Trophoblast cell (in vitro differentiated cells and primary cell): Measurements from ENCODE around the gene TMC2.

Experiments used
- DNase-seq, 2 donors: peaks; one replicate each; pipeline ENCODE4 v3.0.0-alpha.2; 2016
- H2AFZ ChIP-seq: 2 replicates; pipeline ENCODE4 v1.6.1; 2013; ENCODE audit warnings: low read length, moderate library complexity, mild to moderate bottlenecking; ENCODE audit not compliant: insufficient read depth, poor library complexity
- H2AK5ac ChIP-seq: 2 replicates; pipeline ENCODE4 v1.6.1; 2013; ENCODE audit warnings: mild to moderate bottlenecking, low read length
- H2BK120ac ChIP-seq: 2 replicates; pipeline ENCODE4 v1.6.1; 2013; ENCODE audit warnings: low read length, mild to moderate bottlenecking, moderate library complexity; ENCODE audit not compliant: insufficient read depth, poor library complexity
- H2BK12ac ChIP-seq: 2 replicates; pipeline ENCODE4 v1.6.1; 2013; ENCODE audit warnings: mild to moderate bottlenecking, low read length, moderate library complexity
- H2BK5ac ChIP-seq: 2 replicates; pipeline ENCODE4 v1.6.1; 2013; ENCODE audit warnings: low read length, low read depth, moderate library complexity, mild to moderate bottlenecking; ENCODE audit not compliant: poor library complexity
- H3K14ac ChIP-seq: 2 replicates; pipeline ENCODE4 v1.6.1; 2013; ENCODE audit warnings: mild to moderate bottlenecking, low read length
- H3K18ac ChIP-seq: 2 replicates; pipeline ENCODE4 v1.6.1; 2013; ENCODE audit warnings: mild to moderate bottlenecking, low read length
- H3K23ac ChIP-seq: 2 replicates; pipeline ENCODE4 v1.6.1; 2013; ENCODE audit warnings: low read length
- H3K27ac ChIP-seq: 2 replicates; pipeline ENCODE4 v1.5.1; 2013; ENCODE audit warnings: low read depth, mild to moderate bottlenecking, inconsistent platforms, low read length, moderate library complexity
- H3K27me3 ChIP-seq: 2 replicates; pipeline ENCODE4 v1.6.1; 2013; ENCODE audit warnings: inconsistent platforms, mild to moderate bottlenecking, low read length, moderate library complexity; ENCODE audit not compliant: insufficient read depth
- H3K36me3 ChIP-seq, 2 experiments: 1 replicate in 1 of 2; 2 replicates in 1 of 2; pipeline ENCODE4 v1.6.1; 2013; ENCODE audit warnings: low read length in 2 of 2, mild to moderate bottlenecking in 2 of 2, moderate library complexity in 1 of 2; ENCODE audit not compliant: insufficient read depth in 2 of 2, control insufficient read depth in 1 of 2
- H3K4ac ChIP-seq: 2 replicates; pipeline ENCODE4 v1.6.1; 2013; ENCODE audit warnings: low read depth, mild to moderate bottlenecking, low read length, moderate library complexity
- H3K4me1 ChIP-seq, 2 experiments: 1 replicate in 1 of 2; 2 replicates in 1 of 2; pipeline ENCODE4 v1.6.1; 2013; ENCODE audit warnings: low read length in 2 of 2, mild to moderate bottlenecking in 2 of 2, moderate library complexity in 1 of 2; ENCODE audit not compliant: insufficient read depth in 2 of 2, control insufficient read depth in 1 of 2
- H3K4me2 ChIP-seq: 2 replicates; pipeline ENCODE4 v1.6.1; 2013; ENCODE audit warnings: inconsistent platforms, mild to moderate bottlenecking, low read length, moderate library complexity
- H3K4me3 ChIP-seq: 2 replicates; pipeline ENCODE4 v1.5.1; 2013; ENCODE audit warnings: mild to moderate bottlenecking, low read depth, low read length, inconsistent platforms
- H3K79me1 ChIP-seq: one replicate; pipeline ENCODE4 v1.6.1; 2013; ENCODE audit warnings: low read length
- H3K79me2 ChIP-seq: 2 replicates; pipeline ENCODE4 v1.6.1; 2013; ENCODE audit warnings: low read length, mild to moderate bottlenecking; ENCODE audit not compliant: control insufficient read depth, insufficient read depth, poor library complexity
- H3K9ac ChIP-seq: 2 replicates; pipeline ENCODE4 v1.6.1; 2013; ENCODE audit warnings: mild to moderate bottlenecking, low read length
- H3K9me3 ChIP-seq: 2 replicates; pipeline ENCODE4 v1.6.1; 2013; ENCODE audit warnings: low read depth, mild to moderate bottlenecking, control low read depth, inconsistent platforms, low read length; ENCODE audit not compliant: insufficient read depth
- H4K12ac ChIP-seq: 2 replicates; pipeline ENCODE4 v1.6.1; 2013; ENCODE audit warnings: low read depth, mild to moderate bottlenecking, low read length, moderate library complexity
- H4K8ac ChIP-seq: 2 replicates; pipeline ENCODE4 v1.6.1; 2013; ENCODE audit warnings: low read depth, mild to moderate bottlenecking, low read length, moderate library complexity
- H4K91ac ChIP-seq: one replicate; pipeline ENCODE4 v1.6.1; 2013; ENCODE audit warnings: low read depth, mild to moderate bottlenecking, low read length, moderate library complexity
- WGBS: extraction: QIAGEN DNeasy Blood & Tissue Kit; methylation state at CpG from one replicate; pipeline ENCODE4 v1.1.7; 2013; ENCODE audit warnings: missing lambda C conversion rate; ENCODE audit not compliant: insufficient read length, insufficient coverage; ENCODE audit errors: extremely low coverage; 5-methylcytosine and 5-hydroxymethylcytosine counted together

TMC2 gene

DNA sequence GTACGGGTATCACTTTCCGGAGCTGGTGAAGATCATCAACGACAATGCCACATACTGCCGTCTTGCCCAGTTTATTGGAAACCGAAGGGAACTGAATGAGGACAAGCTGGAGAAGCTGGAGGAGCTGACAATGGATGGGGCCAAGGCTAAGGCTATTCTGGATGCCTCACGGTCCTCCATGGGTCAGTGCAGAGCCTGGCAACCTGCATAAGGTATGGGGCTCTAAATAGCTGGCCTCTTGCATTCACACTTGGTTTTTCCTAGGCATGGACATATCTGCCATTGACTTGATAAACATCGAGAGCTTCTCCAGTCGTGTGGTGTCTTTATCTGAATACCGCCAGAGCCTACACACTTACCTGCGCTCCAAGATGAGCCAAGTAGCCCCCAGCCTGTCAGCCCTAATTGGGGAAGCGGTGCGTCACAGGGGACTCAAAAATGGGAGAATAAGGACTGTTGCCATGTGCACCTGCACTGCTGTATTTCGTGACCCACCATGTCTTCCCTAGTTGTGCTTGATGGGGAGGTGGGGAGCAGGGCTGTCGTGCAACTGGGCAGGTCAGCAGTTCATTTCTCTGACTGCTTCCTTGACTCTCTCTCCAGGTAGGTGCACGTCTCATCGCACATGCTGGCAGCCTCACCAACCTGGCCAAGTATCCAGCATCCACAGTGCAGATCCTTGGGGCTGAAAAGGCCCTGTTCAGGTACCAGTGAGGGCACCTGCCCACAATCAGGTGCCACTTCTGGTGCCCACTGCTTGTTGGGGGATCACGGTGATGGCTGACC is 119.2 kb downstream of the TMC2 start:
- H4K8ac ChIP-seq = no peak overlapping the region
- H3K4me1 ChIP-seq = peaks cover 0 to 6% of the 10 kb centered on the region in 2 experiments
- no peak overlapping the region for H3K18ac ChIP-seq
- H3K4me3 ChIP-seq = no peak overlapping the region
- H2BK12ac ChIP-seq = no peak overlapping the region
- no peak overlapping the region for H3K14ac ChIP-seq
- no peaks in the 10 kb centered on the region for H3K9me3 ChIP-seq
- H3K4me2 ChIP-seq = no peak overlapping the region
- H3K4ac ChIP-seq = no peak overlapping the region
- H4K12ac ChIP-seq = no peak overlapping the region
- H3K27ac ChIP-seq = no peak overlapping the region
- H2BK120ac ChIP-seq = no peak overlapping the region
- H3K36me3 ChIP-seq = peaks cover 58 to 67% of the 10 kb centered on the region in 2 experiments
- H3K9ac ChIP-seq = no peak overlapping the region
- no peaks in the 10 kb centered on the region for H3K27me3 ChIP-seq
- no peak overlapping the region for H2AFZ ChIP-seq
- no peak overlapping the region for H2AK5ac ChIP-seq
- no peak for DNase-seq
- H4K91ac ChIP-seq = no peak overlapping the region
- no peak overlapping the region for H3K23ac ChIP-seq
- peaks cover 12% of the 10 kb centered on the region for H3K79me1 ChIP-seq
- H3K79me2 ChIP-seq = peaks cover 18% of the 10 kb centered on the region
- no peak overlapping the region for H2BK5ac ChIP-seq
- no CpG with 5 or more reads among the region's 17 CpGs for WGBS

DNA sequence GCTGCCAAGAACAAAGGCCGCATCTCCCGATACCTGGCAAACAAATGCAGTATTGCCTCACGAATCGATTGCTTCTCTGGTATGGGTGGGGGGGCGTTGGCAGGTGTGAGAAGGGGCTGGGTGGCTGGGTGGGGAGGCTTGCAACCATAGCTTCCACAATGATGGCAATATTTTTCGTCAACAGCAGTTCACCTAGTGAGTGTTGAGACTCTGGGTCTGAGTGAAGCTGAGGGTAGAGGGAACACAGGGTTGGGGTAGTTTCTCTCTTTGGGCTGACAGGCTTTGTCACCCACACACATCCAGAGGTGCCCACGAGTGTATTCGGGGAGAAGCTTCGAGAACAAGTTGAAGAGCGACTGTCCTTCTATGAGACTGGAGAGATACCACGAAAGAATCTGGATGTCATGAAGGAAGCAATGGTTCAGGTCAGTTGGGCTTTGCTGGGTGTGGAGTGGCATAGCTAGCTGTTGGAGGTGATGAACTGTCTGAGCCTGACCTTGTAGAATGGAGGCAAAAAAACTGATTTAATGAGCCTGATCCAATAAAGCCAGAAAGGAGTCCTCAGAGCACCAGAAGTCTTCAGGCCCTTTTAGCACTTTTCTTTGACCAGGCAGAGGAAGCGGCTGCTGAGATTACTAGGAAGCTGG is 120.2 kb downstream of the TMC2 start:
- H3K4me3 ChIP-seq = no peak overlapping the region
- no peak overlapping the region for H3K9ac ChIP-seq

DNA sequence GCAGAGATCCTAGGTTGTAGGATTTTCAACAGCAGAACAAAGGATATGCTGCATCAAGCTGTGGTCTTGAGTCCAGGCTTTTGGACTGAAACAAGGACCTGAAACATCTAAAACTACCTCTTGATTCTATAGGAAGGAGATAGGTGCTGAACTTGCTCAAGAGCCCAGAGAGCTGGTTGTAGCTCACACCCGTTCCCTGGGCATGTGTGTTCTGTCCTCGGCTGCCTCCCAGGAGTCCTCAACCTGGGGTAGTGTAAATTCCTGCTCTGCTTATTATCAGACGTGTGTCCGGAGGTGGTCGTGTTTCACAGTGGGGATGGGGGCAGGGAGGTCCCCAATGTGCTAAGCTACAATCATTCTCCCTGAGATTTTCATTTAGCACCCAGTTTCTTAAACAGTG is 120.9 kb downstream of the TMC2 start:
- Histone ChIP-seq H3K9me3 (no peaks in the 10 kb centered on the region), H3K79me1 (peaks cover 6% of the 10 kb centered on the region), H2BK12ac (no peak overlapping the region), H3K4me3 (no peak overlapping the region), H2AK5ac (no peak overlapping the region), H3K27me3 (no peaks in the 10 kb centered on the region), H4K91ac (no peak overlapping the region), H3K4me1 (peaks cover 0 to 6% of the 10 kb centered on the region in 2 experiments), H2AFZ (no peak overlapping the region), H3K4ac (no peak overlapping the region), H3K4me2 (no peak overlapping the region), H4K8ac (no peak overlapping the region), H3K36me3 (peaks cover 61 to 77% of the 10 kb centered on the region in 2 experiments), H3K23ac (no peak overlapping the region), H3K27ac (no peak overlapping the region), H3K79me2 (peaks cover 15% of the 10 kb centered on the region), H4K12ac (no peak overlapping the region), H2BK5ac (no peak overlapping the region), H3K14ac (no peak overlapping the region), H3K9ac (no peak overlapping the region), H3K18ac (no peak overlapping the region), H2BK120ac (no peak overlapping the region)
- DNase-seq = no peak
- WGBS = no CpG with 5 or more reads among the region's 5 CpGs

More for the DNA sequence above, 120.2 kb downstream of the TMC2 start:
- Histone ChIP-seq H3K18ac (no peak overlapping the region), H2BK5ac (no peak overlapping the region), H4K91ac (no peak overlapping the region), H3K36me3 (peaks cover 61 to 73% of the 10 kb centered on the region in 2 experiments), H2BK120ac (no peak overlapping the region), H3K14ac (no peak overlapping the region), H3K4ac (no peak overlapping the region), H3K9me3 (no peaks in the 10 kb centered on the region), H3K27me3 (no peaks in the 10 kb centered on the region), H2AK5ac (no peak overlapping the region), H3K79me1 (peaks cover 12% of the 10 kb centered on the region), H4K12ac (no peak overlapping the region), H4K8ac (no peak overlapping the region), H2BK12ac (no peak overlapping the region), H2AFZ (no peak overlapping the region), H3K27ac (no peak overlapping the region), H3K4me1 (peaks cover 0 to 6% of the 10 kb centered on the region in 2 experiments), H3K4me2 (no peak overlapping the region), H3K79me2 (peaks cover 18% of the 10 kb centered on the region), H3K23ac (no peak overlapping the region)
- WGBS = no CpG with 5 or more reads among the region's 12 CpGs
- DNase-seq = no peak

DNA sequence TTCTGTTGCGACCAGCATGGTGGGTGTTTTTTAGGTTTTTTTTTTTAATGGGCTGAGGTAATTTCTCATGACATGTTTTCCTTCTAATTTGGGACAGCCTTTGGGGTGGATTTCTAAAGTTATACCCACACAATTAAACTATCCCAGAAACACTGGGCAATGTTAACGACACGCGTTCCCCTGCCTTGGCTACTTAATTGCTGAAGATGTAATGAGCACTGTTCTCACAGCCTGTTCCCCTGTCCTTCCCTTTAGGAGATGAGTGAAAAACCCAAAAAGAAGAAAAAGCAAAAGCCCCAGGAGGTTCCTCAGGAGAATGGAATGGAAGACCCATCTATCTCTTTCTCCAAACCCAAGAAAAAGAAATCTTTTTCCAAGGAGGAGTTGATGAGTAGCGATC is 121.3 kb downstream of the TMC2 start:
- Histone ChIP-seq H3K14ac (no peak overlapping the region), H3K36me3 (peaks cover 61 to 77% of the 10 kb centered on the region in 2 experiments), H3K9me3 (no peaks in the 10 kb centered on the region), H3K27ac (no peak overlapping the region), H3K18ac (no peak overlapping the region), H2BK5ac (no peak overlapping the region), H3K79me1 (peaks cover 4% of the 10 kb centered on the region), H2AFZ (no peak overlapping the region), H2BK12ac (no peak overlapping the region), H3K23ac (no peak overlapping the region), H3K4me1 (peaks cover 0 to 6% of the 10 kb centered on the region in 2 experiments), H3K4me2 (no peak overlapping the region), H3K27me3 (no peaks in the 10 kb centered on the region), H3K9ac (no peak overlapping the region), H4K91ac (no peak overlapping the region), H4K12ac (no peak overlapping the region), H2AK5ac (no peak overlapping the region), H3K4ac (no peak overlapping the region), H3K79me2 (peaks cover 12% of the 10 kb centered on the region), H2BK120ac (no peak overlapping the region), H4K8ac (no peak overlapping the region), H3K4me3 (no peak overlapping the region)
- no peak for DNase-seq
- no CpG with 5 or more reads among the region's 5 CpGs for WGBS
